Measurements from ENCODE around the gene CCDC93. TPM values are rescaled to one million over a fixed set of nuclear protein-coding genes. Genes with fewer than 3 reads are reported as not detected.

The CCDC93 gene
- total and polyA plus RNA-seq, 4 donors = 9.6 to 45.6 (median 24.2) TPM

GRCh38 chr2:118003396-118003824 lies 10.5 kb downstream of the CCDC93 start:
- DNase-seq (peak; percentile 59 to 87 (median 86)), ATAC-seq (ENCODE audit: insufficient read depth, low FRiP score) (peak; percentile 92)
- no peaks in the 10 kb centered on the region for H3K9me3 ChIP-seq (ENCODE audit: control insufficient read depth in 4 of 4, insufficient read depth in 3 of 4, low read length in 3 of 4)
- H3K36me3 ChIP-seq (ENCODE audit: control insufficient read depth in 4 of 4, insufficient read depth in 4 of 4, low read length in 4 of 4) = peaks cover 17 to 50% (median 31%) of the 10 kb centered on the region in 4 donors
- no peak overlapping the region for H3K9ac ChIP-seq (ENCODE audit: insufficient read depth in 1 of 2, low read length in 2 of 2)
- peaks cover 0 to 7% (median 0%) of the 10 kb centered on the region in 5 donors for H3K4me1 ChIP-seq (ENCODE audit: control insufficient read depth in 5 of 5, insufficient read depth in 5 of 5, low read length in 5 of 5)
- no peak overlapping the region for H3K4me3 ChIP-seq
- no peaks in the 10 kb centered on the region for H3K27me3 ChIP-seq (ENCODE audit: control insufficient read depth in 3 of 3, insufficient read depth in 3 of 3, low read length in 2 of 3)
- TF ChIP-seq CTCF (IDR thresholded peaks at IDR 0.05; ENCODE audit: control extremely low read depth, extremely low read depth) = peak; percentile 90
- WGBS, 2 donors = 21 to 27% methylated on average over 3 of the region's 3 CpGs
- no peak overlapping the region for H3K27ac ChIP-seq (ENCODE audit: low read depth in 1 of 2, low read length in 1 of 2)

- H3K9ac ChIP-seq (ENCODE audit: insufficient read depth in 1 of 2, low read length in 2 of 2) = no peak overlapping the region
- DNase-seq (no peak), ATAC-seq (ENCODE audit: insufficient read depth, low FRiP score) (no peak)
- H3K27me3 ChIP-seq (ENCODE audit: control insufficient read depth in 3 of 3, insufficient read depth in 3 of 3, low read length in 2 of 3) = no peaks in the 10 kb centered on the region
- WGBS, 2 donors = 91 to 95% methylated on average over 4 of the region's 4 CpGs
- H3K4me1 ChIP-seq (ENCODE audit: control insufficient read depth in 5 of 5, insufficient read depth in 5 of 5, low read length in 5 of 5) = peaks cover 0 to 13% (median 0%) of the 10 kb centered on the region in 5 donors
- no peak overlapping the region for H3K4me3 ChIP-seq
- no peaks in the 10 kb centered on the region for H3K9me3 ChIP-seq (ENCODE audit: control insufficient read depth in 4 of 4, insufficient read depth in 3 of 4, low read length in 3 of 4)
- H3K36me3 ChIP-seq (ENCODE audit: control insufficient read depth in 4 of 4, insufficient read depth in 4 of 4, low read length in 4 of 4) = peaks cover 22 to 47% (median 38%) of the 10 kb centered on the region in 4 donors
- no peak overlapping the region for H3K27ac ChIP-seq (ENCODE audit: low read depth in 1 of 2, low read length in 1 of 2)
- TF ChIP-seq CTCF (IDR thresholded peaks at IDR 0.05; ENCODE audit: control extremely low read depth, extremely low read depth) = no peak
These were observed 13.8 kb downstream of the CCDC93 start for GRCh38 chr2:118000041-118000440.

- Histone ChIP-seq H3K27me3 (ENCODE audit: control insufficient read depth in 3 of 3, insufficient read depth in 3 of 3, low read length in 2 of 3) (no peaks in the 10 kb centered on the region), H3K36me3 (ENCODE audit: control insufficient read depth in 4 of 4, insufficient read depth in 4 of 4, low read length in 4 of 4) (peaks cover 29 to 48% (median 41%) of the 10 kb centered on the region in 4 donors), H3K27ac (ENCODE audit: low read depth in 1 of 2, low read length in 1 of 2) (no peak overlapping the region), H3K9me3 (ENCODE audit: control insufficient read depth in 4 of 4, insufficient read depth in 3 of 4, low read length in 3 of 4) (no peaks in the 10 kb centered on the region), H3K4me1 (ENCODE audit: control insufficient read depth in 5 of 5, insufficient read depth in 5 of 5, low read length in 5 of 5) (peaks cover 0 to 9% (median 0%) of the 10 kb centered on the region in 5 donors), H3K4me3 (no peak overlapping the region), H3K9ac (ENCODE audit: insufficient read depth in 1 of 2, low read length in 2 of 2) (no peak overlapping the region)
- ATAC-seq (ENCODE audit: insufficient read depth, low FRiP score) (no peak), DNase-seq (no peak)
- WGBS, 2 donors = 77 to 91% methylated on average over 3 of the region's 3 CpGs
- TF ChIP-seq CTCF (IDR thresholded peaks at IDR 0.05; ENCODE audit: control extremely low read depth, extremely low read depth) = no peak
These were observed 15.9 kb downstream of the CCDC93 start for GRCh38 chr2:117997872-117998454.
